Tibial nerve (tissue), 4 donors: ENCODE data around the gene GRIK5.

ENCODE experiments used
- CTCF ChIP-seq, 5 experiments: fragments of 200-600 bp in 3 of 5; fragments of 450-650 bp in 2 of 5; sonication (generic) in 3 of 5; IDR thresholded peaks; one replicate each; pipeline ENCODE4 v1.5.1; 2016 to 2019; ENCODE audit warnings: antibody characterized with exemption in 5 of 5, mild to moderate bottlenecking in 3 of 5, moderate library complexity in 2 of 5
- EP300 ChIP-seq, 2 donors: sonication (generic); formaldehyde crosslinking; IDR thresholded peaks; one replicate each; pipeline ENCODE4 v1.6.1; 2017; ENCODE audit warnings: antibody characterized with exemption in 2 of 2, mild to moderate bottlenecking in 1 of 2
- POLR2A ChIP-seq, 2 donors: fragments of 450-650 bp; IDR thresholded peaks; one replicate each; pipeline ENCODE4 v1.6.1; 2017; ENCODE audit warnings: antibody characterized with exemption in 2 of 2, mild to moderate bottlenecking in 2 of 2, moderate library complexity in 2 of 2

DNA sequence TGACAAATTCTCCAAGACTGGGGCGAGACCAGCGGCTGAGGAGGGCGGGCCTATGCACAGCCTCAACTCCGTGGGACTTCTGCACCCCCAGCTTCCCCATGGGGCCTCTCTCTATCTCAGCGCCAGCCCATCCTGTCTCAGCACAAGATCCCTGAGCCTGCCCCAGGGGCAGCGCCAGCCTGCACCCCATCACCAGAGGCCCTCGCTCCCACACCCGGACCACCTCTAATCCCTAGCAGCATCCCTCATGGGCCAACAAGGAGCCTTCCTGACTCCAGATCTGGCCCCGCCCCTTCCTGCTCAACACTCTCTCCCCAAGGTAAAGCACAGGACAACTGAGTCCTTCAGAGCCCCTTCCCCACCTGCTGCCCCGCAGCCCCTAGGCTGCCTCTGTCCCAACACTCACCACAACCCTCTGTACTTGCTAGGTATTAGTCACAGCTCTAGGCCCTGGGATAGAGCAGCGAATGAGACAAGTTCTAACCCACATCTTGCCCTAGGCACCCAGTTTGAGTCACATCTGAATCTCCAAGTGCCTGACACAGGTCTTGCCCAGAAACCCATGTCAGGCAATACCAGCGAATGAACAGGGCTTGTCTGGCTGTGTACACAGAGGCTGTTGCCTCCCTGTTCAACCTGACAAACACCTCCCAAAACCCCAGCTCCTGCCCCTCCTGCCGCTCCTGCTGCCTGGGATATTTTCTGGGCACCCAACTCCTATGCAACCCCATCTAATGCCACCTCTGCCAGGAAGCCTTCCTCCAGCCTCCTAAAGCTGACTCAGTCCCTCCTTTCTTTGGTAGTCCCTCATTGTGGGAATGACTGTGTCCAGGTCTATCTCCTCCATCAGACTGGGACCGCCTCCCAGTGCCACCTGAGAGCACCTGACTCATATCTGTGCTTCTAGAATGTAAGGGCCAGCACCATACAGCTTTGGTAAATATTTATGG lies 18.6 kb downstream of the GRIK5 start:
- TF ChIP-seq CTCF (IDR thresholded peaks at IDR 0.05) (no peak), POLR2A (IDR thresholded peaks at IDR 0.05) (no peak), EP300 (IDR thresholded peaks at IDR 0.05) (no peak)
